ENCODE measurements around the gene ZSWIM1. TPM values are rescaled to one million over a fixed set of nuclear protein-coding genes. Genes with fewer than 3 reads are reported as not detected.

The ZSWIM1 gene
- total and polyA plus RNA-seq, 2 of the 8 experiments (the other 6 are each of a cell fraction or from before 2014, with no cell fraction given) = 14.1 to 15.6 TPM

DNA sequence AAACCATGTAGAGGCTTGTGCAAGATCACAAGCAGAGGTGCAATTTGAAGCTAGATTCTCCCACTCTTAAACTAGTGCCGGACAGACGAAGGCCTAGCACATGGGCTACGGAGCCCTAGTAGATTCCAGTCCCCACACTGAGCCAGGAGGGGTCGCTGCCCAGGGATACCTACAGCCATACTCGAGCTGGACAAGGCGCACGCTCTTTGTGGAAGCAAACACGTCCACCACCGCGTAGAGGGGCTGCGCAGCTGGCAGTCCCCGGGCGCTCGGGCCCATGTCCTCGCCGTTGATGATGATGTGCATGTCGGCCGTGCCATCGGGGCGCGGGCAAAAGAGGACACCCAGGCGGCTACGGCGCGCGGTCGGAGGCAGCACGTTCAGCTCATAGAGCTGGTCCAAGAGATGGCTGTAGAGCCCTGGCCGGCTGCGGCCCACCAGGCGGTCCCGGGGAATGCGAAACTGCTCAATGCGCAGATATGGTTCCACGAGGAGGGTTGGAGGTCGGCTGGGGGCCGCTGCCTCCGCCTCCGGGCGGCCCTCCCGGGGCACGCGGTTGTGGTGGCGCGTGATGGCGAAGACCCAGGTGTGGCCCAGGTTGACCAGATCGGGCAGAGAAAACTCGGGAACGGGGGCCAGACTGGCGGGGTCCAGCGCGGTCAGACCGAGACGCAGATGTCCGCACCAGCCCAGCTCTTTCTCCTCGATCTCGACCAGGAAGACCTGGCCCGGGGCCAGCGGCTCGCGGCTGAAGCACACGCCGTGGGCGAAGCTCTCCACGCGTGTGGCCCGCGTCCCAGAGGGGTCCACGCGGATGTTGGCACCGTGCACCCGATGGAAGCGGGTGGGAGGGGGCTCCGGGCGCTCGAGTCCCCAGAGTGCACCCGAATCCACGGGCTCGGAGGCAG lies 9.3 kb downstream of the ZSWIM1 start:
- no peak for FAIRE-seq
- CTCF ChIA-PET (ENCODE audit: partially characterized antibody) = interaction anchor here (0.6 to 6.3 kb wide), 37 partner anchors 8 to 569 kb away, joined by 3 to 40 read pairs (median 5); partner anchors contain the start of genes ACOT8, PCIF1, SNX21 and ZSWIM1
- H4K8ac ChIP-seq (ENCODE audit: extremely low read depth, insufficient read depth, low read length) = peak overlapping the region; percentile 97
- peak overlapping the region; percentile 70 for H4K5ac ChIP-seq (ENCODE audit: insufficient read length, low read depth, low read length)
- no peaks in the 10 kb centered on the region for H3K27me3 ChIP-seq (replicated peaks in 1 of 4; ENCODE audit: control insufficient read depth in 3 of 4, extremely low read depth in 1 of 4, insufficient read depth in 3 of 4, low read length in 3 of 4)
- peak overlapping the region; percentile 74 for H4K91ac ChIP-seq (replicated peaks; ENCODE audit: insufficient read length, low read length)
- H3K9me3 ChIP-seq (ENCODE audit: insufficient read depth in 2 of 2, low read depth in 1 of 2, low read length in 1 of 2) = no peaks in the 10 kb centered on the region
- peak overlapping the region; percentile 72 to 95 for H3K4me2 ChIP-seq (ENCODE audit: insufficient read depth in 1 of 2, low read depth in 2 of 2, low read length in 2 of 2)
- no peak overlapping the region for H3K23ac ChIP-seq (ENCODE audit: insufficient read length)
- 5% methylated on average over 74 of the region's 79 CpGs; no CpG with 5 or more reads in 1 of the 2 experiments for WGBS, 2 experiments (ENCODE audit: extremely low coverage in 1 of 2, insufficient coverage in 1 of 2, insufficient read length in 1 of 2, insufficient replicate concordance in 2 of 2, low coverage in 1 of 2, low lambda C conversion rate in 2 of 2, missing lambda C conversion rate in 1 of 2)
- peak overlapping the region; percentile 83 for H3K18ac ChIP-seq (ENCODE audit: extremely low read depth, low read length)
- H2BK120ac ChIP-seq (replicated peaks; ENCODE audit: low read depth, low read length) = peak overlapping the region; percentile 43
- peak; percentile 43 to 89 for DNase-seq (ENCODE audit: low read depth in 1 of 2, low spot score in 2 of 2)
- peaks cover 3% of the 10 kb centered on the region; the same call in 1 of the 2 replicates for H3K79me1 ChIP-seq (ENCODE audit: low read depth, low read length)
- H4K20me1 ChIP-seq (replicated peaks in 1 of 2; ENCODE audit: control insufficient read depth in 1 of 2, insufficient read depth in 2 of 2, low read length in 2 of 2) = peaks cover 0 to 8% of the 10 kb centered on the region in 2 experiments
- H3K23me2 ChIP-seq (ENCODE audit: low read depth, low read length) = peaks cover 15% of the 10 kb centered on the region; the same call in 1 of the 2 replicates
- H2AK5ac ChIP-seq (ENCODE audit: low read depth, low read length) = no peak overlapping the region
- POLR2A ChIA-PET (ENCODE audit: partially characterized antibody) = interaction anchor here (0.7 to 11.2 kb wide), 32 partner anchors 8 to 91 kb away, joined by 3 to 172 read pairs (median 6); partner anchors contain the start of genes ACOT8, PCIF1, PLTP and SNX21
- no peak overlapping the region; the same call in 1 of the 2 replicates for H2AFZ ChIP-seq (ENCODE audit: low read length)
- peaks cover 0 to 7% of the 10 kb centered on the region in 2 experiments; a peak in 1 of 4 replicates for H3K79me2 ChIP-seq (ENCODE audit: control insufficient read depth in 1 of 2, insufficient read depth in 2 of 2, low read length in 2 of 2)
- no peak overlapping the region for H2BK15ac ChIP-seq (ENCODE audit: low read length)
- no peak overlapping the region for H2BK20ac ChIP-seq (ENCODE audit: low read length)
- H2BK5ac ChIP-seq (ENCODE audit: low read depth, low read length) = peak overlapping the region; percentile 52; the same call in 1 of the 2 replicates
- peak overlapping the region; percentile 68; the same call in 1 of the 2 replicates for H2BK12ac ChIP-seq (ENCODE audit: low read depth, low read length)
- H3K27ac ChIP-seq (ENCODE audit: low read depth, low read length) = peak overlapping the region; percentile 38; the same call in 1 of the 2 replicates
- peak overlapping the region; percentile 55 to 79 (median 74) for H3K4me3 ChIP-seq (ENCODE audit: extremely low read depth in 1 of 4, insufficient read depth in 2 of 4, low read depth in 3 of 4, low read length in 4 of 4)
- H3K4me1 ChIP-seq (replicated peaks in 1 of 4; ENCODE audit: control insufficient read depth in 3 of 4, insufficient read depth in 4 of 4, low read length in 3 of 4) = peaks cover 0 to 10% (median 6%) of the 10 kb centered on the region in 4 experiments; a peak in 6 of 7 replicates
- peak overlapping the region; percentile 94 for H3K4ac ChIP-seq (replicated peaks; ENCODE audit: insufficient read length, low read depth, low read length)
- peaks cover 3 to 10% (median 7%) of the 10 kb centered on the region in 4 experiments; a peak in 7 of 8 replicates for H3K36me3 ChIP-seq (ENCODE audit: control insufficient read depth in 2 of 4, insufficient read depth in 4 of 4, low read length in 3 of 4)
- peak overlapping the region; percentile 42 for H3K56ac ChIP-seq (replicated peaks; ENCODE audit: insufficient read length, low read depth, low read length)
- H3K9ac ChIP-seq (replicated peaks in 1 of 4; ENCODE audit: extremely low read depth in 1 of 4, low read depth in 3 of 4, low read length in 3 of 4) = peak overlapping the region; percentile 47 to 71 (median 67); a peak in 6 of 7 replicates
- H3K14ac ChIP-seq (ENCODE audit: insufficient read length) = no peak overlapping the region
- TF ChIP-seq PHF8 (conservative IDR thresholded peaks at IDR 0.05; ENCODE audit: low read depth, low read length) (0 out of 2 replicates have a peak, but pooled peaks have one; percentile 16), CHD1 (IDR thresholded peaks at IDR 0.05; ENCODE audit: low read depth, low read length) (no peak), EP300 (IDR thresholded peaks at IDR 0.05; ENCODE audit: borderline replicate concordance in 1 of 2, low read depth in 2 of 2, low read length in 2 of 2) (no peak), SIN3A (conservative IDR thresholded peaks at IDR 0.05 in 1 of 2, IDR thresholded peaks at IDR 0.05 in 1 of 2; ENCODE audit: low read depth in 1 of 2, low read length in 2 of 2) (peak in 1 of 2 experiments; percentile 68; a peak in 2 of 4 replicates), TBP (IDR thresholded peaks at IDR 0.05; ENCODE audit: low read depth, low read length) (peak; percentile 63)
- TF ChIP-seq, protein P1, sequence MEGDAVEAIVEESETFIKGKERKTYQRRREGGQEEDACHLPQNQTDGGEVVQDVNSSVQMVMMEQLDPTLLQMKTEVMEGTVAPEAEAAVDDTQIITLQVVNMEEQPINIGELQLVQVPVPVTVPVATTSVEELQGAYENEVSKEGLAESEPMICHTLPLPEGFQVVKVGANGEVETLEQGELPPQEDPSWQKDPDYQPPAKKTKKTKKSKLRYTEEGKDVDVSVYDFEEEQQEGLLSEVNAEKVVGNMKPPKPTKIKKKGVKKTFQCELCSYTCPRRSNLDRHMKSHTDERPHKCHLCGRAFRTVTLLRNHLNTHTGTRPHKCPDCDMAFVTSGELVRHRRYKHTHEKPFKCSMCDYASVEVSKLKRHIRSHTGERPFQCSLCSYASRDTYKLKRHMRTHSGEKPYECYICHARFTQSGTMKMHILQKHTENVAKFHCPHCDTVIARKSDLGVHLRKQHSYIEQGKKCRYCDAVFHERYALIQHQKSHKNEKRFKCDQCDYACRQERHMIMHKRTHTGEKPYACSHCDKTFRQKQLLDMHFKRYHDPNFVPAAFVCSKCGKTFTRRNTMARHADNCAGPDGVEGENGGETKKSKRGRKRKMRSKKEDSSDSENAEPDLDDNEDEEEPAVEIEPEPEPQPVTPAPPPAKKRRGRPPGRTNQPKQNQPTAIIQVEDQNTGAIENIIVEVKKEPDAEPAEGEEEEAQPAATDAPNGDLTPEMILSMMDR (IDR thresholded peaks at IDR 0.05; ENCODE audit: control extremely low read depth in 1 of 3, insufficient read depth in 1 of 3, low read depth in 1 of 3, low read length in 3 of 3) = peak; percentile 62 to 89 (median 87)

Measured in H1 (cell line).